ENCODE data around the gene SMPD1.

DNA sequence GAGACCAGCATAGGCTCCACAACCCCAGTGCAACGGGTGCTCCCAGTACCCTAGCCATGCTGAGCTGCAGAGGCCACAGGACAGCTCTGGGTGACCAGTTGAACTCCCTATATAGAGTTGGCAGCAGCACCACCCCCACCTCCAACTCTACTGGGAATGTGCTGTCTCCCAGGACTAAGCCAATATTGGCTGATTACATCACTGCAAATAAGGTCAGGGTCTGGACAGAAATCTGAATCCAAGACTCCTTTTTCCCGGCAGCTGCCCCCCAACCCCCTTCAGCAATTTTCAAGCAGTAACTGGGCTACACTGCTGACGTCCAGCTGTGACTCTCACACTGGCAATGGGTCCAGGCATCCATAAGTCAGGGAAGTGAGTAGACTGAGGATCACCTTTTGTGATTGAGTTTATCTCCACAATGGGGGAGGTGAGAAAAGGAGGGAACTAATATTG lies 50.7 kb downstream of the SMPD1 start, which contains the start of gene HPX:
- TF ChIP-seq, protein P1, sequence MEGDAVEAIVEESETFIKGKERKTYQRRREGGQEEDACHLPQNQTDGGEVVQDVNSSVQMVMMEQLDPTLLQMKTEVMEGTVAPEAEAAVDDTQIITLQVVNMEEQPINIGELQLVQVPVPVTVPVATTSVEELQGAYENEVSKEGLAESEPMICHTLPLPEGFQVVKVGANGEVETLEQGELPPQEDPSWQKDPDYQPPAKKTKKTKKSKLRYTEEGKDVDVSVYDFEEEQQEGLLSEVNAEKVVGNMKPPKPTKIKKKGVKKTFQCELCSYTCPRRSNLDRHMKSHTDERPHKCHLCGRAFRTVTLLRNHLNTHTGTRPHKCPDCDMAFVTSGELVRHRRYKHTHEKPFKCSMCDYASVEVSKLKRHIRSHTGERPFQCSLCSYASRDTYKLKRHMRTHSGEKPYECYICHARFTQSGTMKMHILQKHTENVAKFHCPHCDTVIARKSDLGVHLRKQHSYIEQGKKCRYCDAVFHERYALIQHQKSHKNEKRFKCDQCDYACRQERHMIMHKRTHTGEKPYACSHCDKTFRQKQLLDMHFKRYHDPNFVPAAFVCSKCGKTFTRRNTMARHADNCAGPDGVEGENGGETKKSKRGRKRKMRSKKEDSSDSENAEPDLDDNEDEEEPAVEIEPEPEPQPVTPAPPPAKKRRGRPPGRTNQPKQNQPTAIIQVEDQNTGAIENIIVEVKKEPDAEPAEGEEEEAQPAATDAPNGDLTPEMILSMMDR (IDR thresholded peaks at IDR 0.05): no peak
- no peak for TF ChIP-seq ZFX (IDR thresholded peaks at IDR 0.05; ENCODE audit: borderline replicate concordance)
